GM19193 (cell line): ENCODE results near the gene TOR1A.

Source experiments
- POLR2A ChIP-seq: IDR thresholded peaks from 4 replicates; pipeline ENCODE4 v1.6.1; 2011; ENCODE audit not compliant: insufficient read depth, insufficient read length; ENCODE audit errors: extremely low read depth

Gene TOR1A

GRCh38 chr9:129860653-129861446 lies 36.9 kb upstream of the TOR1A start:
- no peak for TF ChIP-seq POLR2A

GRCh38 chr9:129858167-129858962 lies 34.4 kb upstream of the TOR1A start:
- no peak for TF ChIP-seq POLR2A

GRCh38 chr9:129857207-129857606 lies 33.3 kb upstream of the TOR1A start:
- no peak for TF ChIP-seq POLR2A

- TF ChIP-seq POLR2A: no peak
Measured at GRCh38 chr9:129854588-129855110, 30.7 kb upstream of the TOR1A start.

- no peak for TF ChIP-seq POLR2A
Measured at GRCh38 chr9:129853614-129854013, 29.7 kb upstream of the TOR1A start.

GRCh38 chr9:129852579-129852978 lies 28.6 kb upstream of the TOR1A start:
- no peak for TF ChIP-seq POLR2A

GRCh38 chr9:129851821-129852220 lies 27.9 kb upstream of the TOR1A start:
- TF ChIP-seq POLR2A: no peak

- TF ChIP-seq POLR2A: no peak
Measured at GRCh38 chr9:129850821-129851550, 27.1 kb upstream of the TOR1A start.

- no peak for TF ChIP-seq POLR2A
Measured at GRCh38 chr9:129849901-129850300, 26.0 kb upstream of the TOR1A start.

- TF ChIP-seq POLR2A: no peak
Measured at GRCh38 chr9:129848712-129849441, 24.9 kb upstream of the TOR1A start.

GRCh38 chr9:129845373-129845772 lies 21.4 kb upstream of the TOR1A start:
- TF ChIP-seq POLR2A: no peak

GRCh38 chr9:129841071-129841470 lies 17.1 kb upstream of the TOR1A start:
- no peak for TF ChIP-seq POLR2A

GRCh38 chr9:129840034-129840433 lies 16.1 kb upstream of the TOR1A start:
- TF ChIP-seq POLR2A: no peak

- no peak for TF ChIP-seq POLR2A
Measured at GRCh38 chr9:129839324-129840023, 15.5 kb upstream of the TOR1A start.
